ENCODE data around the gene RNF157.
"Not testable (repeated sequence)": the region's sequence is repeated elsewhere in the genome, so short reads cannot be mapped to it uniquely, and the experiment has no call there.

The RNF157 gene

DNA sequence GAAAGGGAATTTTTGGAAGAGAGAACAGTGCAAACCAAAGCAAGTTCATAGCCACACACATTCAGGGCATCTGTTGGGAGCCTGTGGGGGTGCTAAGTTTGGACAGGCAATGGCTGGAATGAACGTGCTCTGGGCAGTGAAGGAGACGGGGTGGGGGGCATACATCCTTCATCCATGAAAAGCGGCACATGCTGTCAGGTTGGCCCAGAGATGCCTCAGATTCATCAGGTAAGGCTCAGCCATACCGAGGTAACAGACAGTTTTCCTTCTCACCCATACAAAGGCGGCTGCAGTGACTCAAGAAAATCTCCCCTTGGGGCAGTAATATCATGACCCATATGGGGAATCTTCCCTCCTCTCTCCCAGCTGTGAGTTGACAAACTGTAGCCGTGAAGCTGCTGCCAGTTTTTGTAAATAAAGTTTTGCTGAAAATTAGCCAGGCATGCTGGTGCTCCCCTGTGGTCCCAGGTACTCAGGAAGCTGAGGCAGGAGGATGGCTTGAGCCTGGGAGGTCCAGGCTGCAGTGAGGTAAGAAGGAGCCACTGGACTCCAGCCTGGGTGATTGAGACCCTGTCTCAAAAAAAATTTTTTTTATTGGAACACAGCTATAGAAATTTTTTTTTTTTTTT lies 15.6 kb upstream of the RNF157 start:
- Histone ChIP-seq H3K27me3 (ENCODE audit: insufficient read depth, poor library complexity, severe bottlenecking) (no peaks in the 10 kb centered on the region), H3K4me1 (ENCODE audit: insufficient read depth, poor library complexity, severe bottlenecking) (peaks cover 19% of the 10 kb centered on the region), H3K27ac (ENCODE audit: poor library complexity, severe bottlenecking) (no peak overlapping the region), H3K9me3 (ENCODE audit: severe bottlenecking) (no peaks in the 10 kb centered on the region), H3K36me3 (ENCODE audit: low read depth) (no peaks in the 10 kb centered on the region), H3K4me3 (ENCODE audit: severe bottlenecking) (no peak overlapping the region)
- DNase-seq (ENCODE audit: low spot score) (peak; percentile 5), ATAC-seq (ENCODE audit: low read depth) (no peak)
- TF ChIP-seq, protein P1, sequence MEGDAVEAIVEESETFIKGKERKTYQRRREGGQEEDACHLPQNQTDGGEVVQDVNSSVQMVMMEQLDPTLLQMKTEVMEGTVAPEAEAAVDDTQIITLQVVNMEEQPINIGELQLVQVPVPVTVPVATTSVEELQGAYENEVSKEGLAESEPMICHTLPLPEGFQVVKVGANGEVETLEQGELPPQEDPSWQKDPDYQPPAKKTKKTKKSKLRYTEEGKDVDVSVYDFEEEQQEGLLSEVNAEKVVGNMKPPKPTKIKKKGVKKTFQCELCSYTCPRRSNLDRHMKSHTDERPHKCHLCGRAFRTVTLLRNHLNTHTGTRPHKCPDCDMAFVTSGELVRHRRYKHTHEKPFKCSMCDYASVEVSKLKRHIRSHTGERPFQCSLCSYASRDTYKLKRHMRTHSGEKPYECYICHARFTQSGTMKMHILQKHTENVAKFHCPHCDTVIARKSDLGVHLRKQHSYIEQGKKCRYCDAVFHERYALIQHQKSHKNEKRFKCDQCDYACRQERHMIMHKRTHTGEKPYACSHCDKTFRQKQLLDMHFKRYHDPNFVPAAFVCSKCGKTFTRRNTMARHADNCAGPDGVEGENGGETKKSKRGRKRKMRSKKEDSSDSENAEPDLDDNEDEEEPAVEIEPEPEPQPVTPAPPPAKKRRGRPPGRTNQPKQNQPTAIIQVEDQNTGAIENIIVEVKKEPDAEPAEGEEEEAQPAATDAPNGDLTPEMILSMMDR (IDR thresholded peaks at IDR 0.05; ENCODE audit: poor library complexity, severe bottlenecking), result no peak

DNA sequence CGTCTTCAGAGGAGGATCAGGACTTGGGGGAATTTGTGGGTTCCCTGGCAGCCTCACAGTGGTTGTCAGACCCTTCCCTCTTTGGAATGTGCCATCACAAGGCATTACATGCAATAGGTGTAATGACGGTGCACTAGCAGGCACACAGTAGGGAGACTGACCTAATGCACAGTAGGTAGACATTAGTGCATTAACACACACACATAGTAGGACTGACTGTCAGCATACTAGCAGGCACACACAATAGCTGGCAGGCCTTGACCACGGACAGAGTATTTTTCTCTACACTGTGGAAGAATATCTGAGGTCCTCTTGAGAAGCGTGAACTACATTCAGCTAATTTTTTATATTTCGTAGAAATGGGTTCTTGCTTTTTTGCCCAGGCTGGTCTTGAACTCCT lies 14.0 kb upstream of the RNF157 start:
- H3K4me1 ChIP-seq (ENCODE audit: insufficient read depth, poor library complexity, severe bottlenecking), result peaks cover 19% of the 10 kb centered on the region
- ATAC-seq (ENCODE audit: low read depth), result no peak
- TF ChIP-seq, protein P1 (IDR thresholded peaks at IDR 0.05; ENCODE audit: poor library complexity, severe bottlenecking), result no peak
- H3K36me3 ChIP-seq (ENCODE audit: low read depth), result no peaks in the 10 kb centered on the region
- H3K27ac ChIP-seq (ENCODE audit: poor library complexity, severe bottlenecking), result no peak overlapping the region
- H3K4me3 ChIP-seq (ENCODE audit: severe bottlenecking), result no peak overlapping the region
- H3K27me3 ChIP-seq (ENCODE audit: insufficient read depth, poor library complexity, severe bottlenecking), result no peaks in the 10 kb centered on the region
- no peak for DNase-seq (ENCODE audit: low spot score)
- H3K9me3 ChIP-seq (ENCODE audit: severe bottlenecking), result no peaks in the 10 kb centered on the region

DNA sequence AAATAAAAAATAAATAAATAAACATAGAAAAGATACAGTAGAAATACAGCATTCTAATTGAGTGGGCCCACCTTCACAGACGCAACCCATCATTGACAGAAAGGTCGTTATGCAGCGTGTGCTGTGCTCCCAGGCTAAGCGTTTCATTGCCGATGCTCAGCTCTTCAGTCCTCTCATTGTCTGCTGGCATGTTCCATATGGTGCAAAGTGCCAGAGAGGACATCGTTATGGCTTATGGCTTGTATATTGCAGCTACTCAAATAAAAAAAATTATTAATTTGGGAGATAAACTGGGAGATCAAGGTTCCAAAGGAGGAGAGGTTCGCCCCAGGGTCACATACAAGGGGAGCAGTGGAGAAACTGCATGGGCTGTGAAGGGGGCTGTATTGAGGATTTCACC lies 13.5 kb upstream of the RNF157 start:
- no peaks in the 10 kb centered on the region for H3K9me3 ChIP-seq (ENCODE audit: severe bottlenecking)
- DNase-seq (ENCODE audit: low spot score), result no peak
- H3K36me3 ChIP-seq (ENCODE audit: low read depth), result no peaks in the 10 kb centered on the region
- no peak overlapping the region for H3K27ac ChIP-seq (ENCODE audit: poor library complexity, severe bottlenecking)
- peaks cover 19% of the 10 kb centered on the region for H3K4me1 ChIP-seq (ENCODE audit: insufficient read depth, poor library complexity, severe bottlenecking)
- no peak for ATAC-seq (ENCODE audit: low read depth)
- H3K27me3 ChIP-seq (ENCODE audit: insufficient read depth, poor library complexity, severe bottlenecking), result no peaks in the 10 kb centered on the region
- H3K4me3 ChIP-seq (ENCODE audit: severe bottlenecking), result no peak overlapping the region
- TF ChIP-seq, protein P1 (IDR thresholded peaks at IDR 0.05; ENCODE audit: poor library complexity, severe bottlenecking), result no peak

DNA sequence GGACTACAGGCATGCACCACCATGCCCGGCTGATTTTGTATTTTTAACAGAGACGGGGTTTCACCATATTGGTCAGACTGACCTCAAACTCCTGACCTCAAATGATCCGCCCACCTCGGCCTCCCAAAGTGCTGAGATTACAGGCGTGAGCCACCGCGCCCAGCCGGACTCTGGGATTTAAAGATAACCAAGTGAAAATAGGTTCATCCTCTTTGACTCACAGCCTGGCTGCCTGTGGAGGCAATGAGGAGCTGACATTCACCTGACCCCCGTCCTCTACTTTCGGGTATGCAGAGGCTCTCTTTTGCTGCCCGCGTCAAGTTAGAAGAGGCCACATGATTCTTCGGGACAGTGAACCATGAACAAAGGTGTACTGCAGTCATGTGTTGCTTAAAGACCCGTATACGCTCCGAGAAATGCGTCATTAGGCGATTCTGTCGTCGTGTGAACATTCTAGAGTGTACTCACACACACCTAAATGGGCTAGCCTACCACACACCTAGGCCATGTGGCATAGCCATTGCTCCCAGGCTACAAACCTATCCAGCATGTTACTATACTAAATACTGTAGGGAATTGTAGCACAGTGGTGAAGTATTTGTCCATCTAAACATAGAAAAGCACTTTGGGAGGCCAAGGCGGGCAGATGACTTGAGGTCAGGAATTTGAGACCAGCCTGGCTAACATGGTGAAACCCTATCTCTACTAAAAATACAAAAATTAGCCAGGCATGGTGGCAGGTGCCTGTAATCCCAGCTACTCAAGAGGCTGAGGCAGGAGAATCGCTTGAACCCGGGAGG lies 12.9 kb upstream of the RNF157 start:
- ATAC-seq (ENCODE audit: low read depth); DNase-seq (ENCODE audit: low spot score); H3K36me3 ChIP-seq (ENCODE audit: low read depth); H3K9me3 ChIP-seq (ENCODE audit: severe bottlenecking); H3K4me3 ChIP-seq (ENCODE audit: severe bottlenecking); H3K27me3 ChIP-seq (ENCODE audit: insufficient read depth, poor library complexity, severe bottlenecking): not testable (repeated sequence)
- Histone ChIP-seq H3K27ac (ENCODE audit: poor library complexity, severe bottlenecking) (peak overlapping the region; percentile 67), H3K4me1 (ENCODE audit: insufficient read depth, poor library complexity, severe bottlenecking) (peaks cover 19% of the 10 kb centered on the region)

DNA sequence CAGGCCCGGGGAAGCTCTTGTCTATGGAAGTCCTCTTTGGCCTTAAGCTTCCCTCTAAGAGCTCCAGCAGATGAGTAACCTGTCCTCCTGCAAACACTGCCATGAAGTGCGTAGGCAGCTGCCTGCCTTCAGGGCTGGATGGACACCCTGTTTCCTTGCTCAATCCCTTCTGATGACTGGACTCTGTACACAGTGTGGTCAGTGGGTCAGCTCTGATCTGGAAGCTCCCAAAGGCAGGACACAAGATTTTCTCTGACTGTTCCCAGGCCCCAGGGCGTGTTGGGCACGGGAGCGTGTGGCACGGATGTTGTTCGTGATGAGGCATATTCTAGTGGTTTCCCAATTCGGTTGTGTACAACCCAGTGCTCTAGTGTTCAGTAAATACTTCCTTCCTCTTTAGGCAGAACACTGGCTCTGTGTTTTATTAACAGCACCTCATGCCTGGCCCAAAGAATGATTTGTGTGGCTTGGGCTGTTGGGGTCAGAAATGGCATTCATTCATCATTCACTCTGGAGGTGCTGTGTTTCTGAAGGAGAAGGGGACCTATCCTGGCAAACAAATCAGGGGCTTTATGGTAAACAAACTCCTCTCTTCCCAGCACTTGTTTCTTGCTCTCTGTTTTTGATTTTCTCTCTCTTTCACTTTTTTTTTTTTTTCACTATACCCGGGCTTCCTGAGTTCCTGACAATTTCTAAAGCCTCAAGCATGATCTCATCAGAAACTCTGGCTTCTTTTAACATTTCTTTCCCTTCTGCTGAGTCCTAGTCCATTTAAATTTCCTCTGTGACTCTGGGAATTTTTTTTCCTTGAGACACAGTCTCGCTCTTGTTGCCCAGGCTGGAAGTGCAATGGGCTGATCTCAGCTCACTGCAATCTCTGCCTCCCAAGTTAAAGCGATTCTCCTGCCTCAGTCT lies 12.0 kb upstream of the RNF157 start:
- Histone ChIP-seq H3K27ac (ENCODE audit: poor library complexity, severe bottlenecking) (peak overlapping the region; percentile 67), H3K4me3 (ENCODE audit: severe bottlenecking) (no peak overlapping the region), H3K36me3 (ENCODE audit: low read depth) (no peaks in the 10 kb centered on the region), H3K27me3 (ENCODE audit: insufficient read depth, poor library complexity, severe bottlenecking) (no peaks in the 10 kb centered on the region), H3K9me3 (ENCODE audit: severe bottlenecking) (no peaks in the 10 kb centered on the region), H3K4me1 (ENCODE audit: insufficient read depth, poor library complexity, severe bottlenecking) (peaks cover 19% of the 10 kb centered on the region)
- peak; percentile 95 for ATAC-seq (ENCODE audit: low read depth)
- TF ChIP-seq, protein P1 (IDR thresholded peaks at IDR 0.05; ENCODE audit: poor library complexity, severe bottlenecking), result no peak
- DNase-seq (ENCODE audit: low spot score), result peak; percentile 91
